IPS DF 6.9 (cell line): ENCODE measurements around the gene SNTG2.

Experiments
- DNase-seq: peaks from one replicate; pipeline ENCODE4 v3.0.0-alpha.2; 2013; ENCODE audit warnings: low read depth, low spot score
- H3K27ac ChIP-seq: one replicate; pipeline ENCODE4 v1.5.1; 2013; ENCODE audit warnings: low read length, control low read depth
- H3K27me3 ChIP-seq: 2 replicates; pipeline ENCODE4 v1.6.1; 2013; ENCODE audit warnings: mild to moderate bottlenecking, low read length; ENCODE audit not compliant: control insufficient read depth, insufficient read depth
- H3K36me3 ChIP-seq: 2 replicates; pipeline ENCODE4 v1.6.1; 2013; ENCODE audit warnings: low read length; ENCODE audit not compliant: control insufficient read depth, insufficient read depth
- H3K4me1 ChIP-seq: 2 replicates; pipeline ENCODE4 v1.6.1; 2013; ENCODE audit warnings: low read length; ENCODE audit not compliant: control insufficient read depth, insufficient read depth
- H3K4me3 ChIP-seq: 2 replicates; pipeline ENCODE4 v1.5.1; 2013; ENCODE audit warnings: mild to moderate bottlenecking, low read length
- H3K9me3 ChIP-seq: 2 replicates; pipeline ENCODE4 v1.6.1; 2013; ENCODE audit warnings: low read length, inconsistent platforms; ENCODE audit not compliant: control insufficient read depth, insufficient read depth
- WGBS: extraction: QIAGEN DNeasy Blood & Tissue Kit; methylation state at CpG from one replicate; pipeline ENCODE4 v1.1.7; 2013; ENCODE audit warnings: mixed read lengths, missing lambda C conversion rate; ENCODE audit not compliant: insufficient read length, insufficient coverage; 5-methylcytosine and 5-hydroxymethylcytosine counted together

SNTG2 gene

DNA sequence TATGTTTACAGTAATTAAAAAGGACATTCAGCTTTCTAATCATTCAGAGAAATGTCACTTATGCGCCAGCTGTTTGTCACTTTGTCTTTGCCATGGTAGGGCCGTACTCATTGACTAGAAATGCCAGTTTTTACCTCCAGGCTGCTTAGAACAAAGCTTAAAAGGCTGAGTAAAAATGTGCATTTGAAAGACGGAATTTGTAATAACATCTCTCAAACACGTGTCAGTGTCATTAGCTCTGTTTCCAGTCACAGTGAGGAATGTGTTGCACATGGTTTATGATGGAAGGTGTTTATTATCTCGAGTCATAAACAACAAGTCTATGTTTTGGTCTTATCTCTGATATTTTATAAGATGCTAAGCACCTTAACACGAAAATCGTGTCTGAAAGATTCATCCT is 118.2 kb downstream of the SNTG2 start:
- no peaks in the 10 kb centered on the region for H3K27me3 ChIP-seq
- DNase-seq: no peak
- no CpG with 5 or more reads among the region's 7 CpGs for WGBS

DNA sequence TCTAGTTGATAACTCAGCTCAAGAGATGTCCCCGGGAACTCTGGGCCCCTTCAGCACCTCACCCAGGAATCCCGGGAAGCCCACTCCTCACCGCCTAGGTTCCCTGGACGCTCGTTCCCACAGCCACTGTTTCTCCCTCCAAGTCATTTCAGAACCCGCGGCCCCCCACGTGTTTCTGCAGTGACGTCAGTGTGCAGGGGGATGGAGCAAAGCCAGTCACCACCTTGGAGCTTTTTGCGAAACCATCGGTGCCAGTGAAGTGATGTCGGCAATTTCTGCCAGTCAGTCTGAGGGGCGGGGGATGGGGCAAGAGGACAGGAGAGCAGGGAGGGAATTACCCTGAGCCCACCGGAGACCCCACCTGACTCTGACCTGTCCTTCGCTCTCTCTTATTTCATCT is 119.2 kb downstream of the SNTG2 start:
- H3K4me1 ChIP-seq: no peaks in the 10 kb centered on the region
- WGBS: no CpG with 5 or more reads among the region's 15 CpGs
- no peak overlapping the region for H3K4me3 ChIP-seq
- no peak for DNase-seq
- H3K36me3 ChIP-seq: no peaks in the 10 kb centered on the region
- H3K9me3 ChIP-seq: no peaks in the 10 kb centered on the region
- no peak overlapping the region for H3K27ac ChIP-seq
- no peaks in the 10 kb centered on the region for H3K27me3 ChIP-seq

More for the DNA sequence above, 118.2 kb downstream of the SNTG2 start:
- Histone ChIP-seq H3K4me1 (no peaks in the 10 kb centered on the region), H3K36me3 (no peaks in the 10 kb centered on the region), H3K27ac (no peak overlapping the region), H3K4me3 (no peak overlapping the region), H3K9me3 (no peaks in the 10 kb centered on the region)

DNA sequence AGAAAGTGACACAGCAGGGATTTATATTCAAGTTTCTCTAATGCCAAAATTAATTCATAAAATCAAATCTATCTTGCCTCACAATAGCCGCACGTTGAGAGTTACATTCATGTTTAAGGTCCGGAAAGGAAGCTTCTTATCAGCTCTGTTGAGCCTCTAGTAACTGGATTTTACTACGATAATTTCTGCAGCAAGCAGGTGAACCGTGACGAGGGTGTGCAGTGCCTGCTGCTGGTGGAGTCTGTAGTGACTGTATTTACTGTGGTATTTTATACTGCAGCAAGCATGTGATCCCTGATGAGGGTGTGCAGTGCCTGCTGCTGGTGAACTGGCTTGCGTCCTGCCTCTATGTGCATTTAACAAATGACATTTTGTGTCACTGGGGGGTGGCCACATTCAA is 120.0 kb downstream of the SNTG2 start:
- Histone ChIP-seq H3K27me3 (no peaks in the 10 kb centered on the region), H3K4me1 (no peaks in the 10 kb centered on the region; the same call in 1 of the 2 replicates), H3K9me3 (no peaks in the 10 kb centered on the region), H3K36me3 (no peaks in the 10 kb centered on the region), H3K27ac (no peak overlapping the region), H3K4me3 (no peak overlapping the region)
- DNase-seq: no peak
- no CpG with 5 or more reads among the region's 7 CpGs for WGBS

GRCh38 chr2:1071650-1072049 is 121.0 kb downstream of the SNTG2 start:
- WGBS: no CpG with 5 or more reads among the region's 3 CpGs

DNA sequence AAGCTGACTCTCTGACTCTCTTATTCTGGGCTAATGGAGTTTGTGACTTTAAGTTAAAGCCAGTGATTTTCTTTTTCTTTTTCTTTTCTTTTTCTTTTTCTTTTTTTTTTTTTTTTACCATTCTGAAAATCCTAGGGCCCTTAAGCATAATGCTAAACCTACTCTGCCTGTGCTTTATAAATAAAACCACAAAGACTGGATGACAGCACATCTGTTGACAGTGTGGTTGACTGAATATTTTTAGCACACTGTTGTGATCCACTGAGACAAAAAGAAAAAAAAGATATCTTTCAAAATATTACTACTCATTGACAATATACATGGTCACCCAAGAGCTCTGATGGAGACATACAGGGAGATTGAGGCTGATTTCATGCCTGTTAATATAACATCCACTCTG is 121.6 kb downstream of the SNTG2 start:
- no peaks in the 10 kb centered on the region for H3K9me3 ChIP-seq
- H3K27ac ChIP-seq: no peak overlapping the region
- no peak for DNase-seq
- no peaks in the 10 kb centered on the region; the same call in 1 of the 2 replicates for H3K4me1 ChIP-seq
- no peaks in the 10 kb centered on the region for H3K36me3 ChIP-seq
- no peak overlapping the region for H3K4me3 ChIP-seq
- no peaks in the 10 kb centered on the region for H3K27me3 ChIP-seq

More at GRCh38 chr2:1071650-1072049, 121.0 kb downstream of the SNTG2 start:
- Histone ChIP-seq H3K4me1 (no peaks in the 10 kb centered on the region; the same call in 1 of the 2 replicates), H3K9me3 (no peaks in the 10 kb centered on the region), H3K4me3 (no peak overlapping the region), H3K36me3 (no peaks in the 10 kb centered on the region), H3K27ac (no peak overlapping the region), H3K27me3 (no peaks in the 10 kb centered on the region)
- DNase-seq: no peak

- Histone ChIP-seq H3K4me3 (no peak overlapping the region), H3K4me1 (no peaks in the 10 kb centered on the region; the same call in 1 of the 2 replicates), H3K36me3 (no peaks in the 10 kb centered on the region), H3K9me3 (no peaks in the 10 kb centered on the region), H3K27me3 (no peaks in the 10 kb centered on the region), H3K27ac (no peak overlapping the region)
- WGBS: no CpG with 5 or more reads among the region's 9 CpGs
- no peak for DNase-seq
Measured at GRCh38 chr2:1077911-1078310, 127.3 kb downstream of the SNTG2 start.

DNA sequence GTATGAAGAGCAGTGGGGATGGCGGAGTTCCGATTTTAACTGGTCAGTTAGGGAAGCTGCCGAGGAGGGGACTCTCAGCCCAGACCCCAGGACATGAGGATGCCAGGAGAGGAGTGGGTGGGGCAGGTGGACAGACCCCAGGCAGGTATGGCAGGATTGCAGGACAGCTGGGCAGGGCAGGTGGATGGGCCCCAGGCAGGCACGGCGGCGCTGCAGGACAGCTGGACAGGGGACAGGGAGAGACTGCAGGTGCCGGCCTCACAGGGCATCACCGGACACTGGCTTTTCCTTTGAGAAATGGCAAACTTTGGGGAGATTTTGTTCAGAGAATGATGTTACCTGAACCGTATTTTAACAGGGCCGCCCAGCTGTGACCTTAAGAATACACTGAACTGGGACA is 127.7 kb downstream of the SNTG2 start:
- Histone ChIP-seq H3K27me3 (no peaks in the 10 kb centered on the region), H3K27ac (no peak overlapping the region), H3K4me1 (no peaks in the 10 kb centered on the region; the same call in 1 of the 2 replicates), H3K36me3 (no peaks in the 10 kb centered on the region), H3K9me3 (no peaks in the 10 kb centered on the region), H3K4me3 (no peak overlapping the region)
- DNase-seq: no peak
- no CpG with 5 or more reads among the region's 10 CpGs for WGBS

DNA sequence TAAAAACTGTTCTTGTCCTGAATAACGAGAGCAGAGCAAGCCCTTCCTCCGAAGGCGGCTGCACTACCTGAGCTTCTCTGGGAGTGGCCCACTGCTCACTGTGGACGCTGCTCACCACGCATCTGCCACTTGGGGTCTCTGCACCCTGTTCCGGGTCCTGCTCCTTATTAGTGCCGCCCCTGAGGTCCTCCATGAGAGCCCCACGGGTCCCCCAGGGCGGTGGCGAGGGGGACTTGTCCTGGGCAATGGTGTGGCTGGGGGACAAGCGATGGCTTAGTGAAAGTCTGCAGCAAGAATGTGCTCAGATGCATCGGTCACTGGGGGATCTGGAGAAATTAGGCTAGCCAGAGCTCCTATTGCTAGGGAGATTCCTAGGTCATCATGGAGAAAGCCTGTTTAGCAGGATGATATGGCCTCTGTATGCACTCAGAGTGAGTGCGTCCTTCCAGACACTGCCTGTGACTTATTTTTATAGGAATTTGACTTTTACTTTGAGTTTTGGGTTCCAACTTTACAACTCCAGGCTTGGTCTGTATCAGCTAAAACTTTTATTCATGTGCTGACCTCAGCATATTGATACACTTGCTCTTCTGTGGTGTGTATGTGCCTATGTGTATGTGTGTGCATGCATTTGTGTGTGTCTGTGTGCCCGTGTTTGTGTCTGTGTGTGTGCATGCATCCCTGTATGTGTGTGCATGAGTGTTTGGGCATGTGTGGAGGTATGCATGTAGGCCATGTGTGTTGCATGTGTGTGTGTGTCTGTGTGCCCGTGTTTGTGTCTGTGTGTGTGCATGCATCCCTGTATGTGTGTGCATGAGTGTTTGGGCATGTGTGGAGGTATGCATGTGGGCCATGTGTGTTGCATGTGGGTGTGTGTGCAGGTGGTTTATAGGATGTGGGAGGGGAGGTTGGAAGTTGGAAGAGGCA is 129.5 kb downstream of the SNTG2 start:
- no peaks in the 10 kb centered on the region for H3K9me3 ChIP-seq
- no peak overlapping the region for H3K27ac ChIP-seq
- H3K4me1 ChIP-seq: no peaks in the 10 kb centered on the region; the same call in 1 of the 2 replicates
- no peaks in the 10 kb centered on the region for H3K36me3 ChIP-seq
- H3K4me3 ChIP-seq: no peak overlapping the region
- WGBS: no CpG with 5 or more reads among the region's 15 CpGs
- no peaks in the 10 kb centered on the region for H3K27me3 ChIP-seq
- no peak for DNase-seq

GRCh38 chr2:1081451-1082225 is 131.0 kb downstream of the SNTG2 start:
- no peaks in the 10 kb centered on the region for H3K9me3 ChIP-seq
- DNase-seq: no peak
- no peaks in the 10 kb centered on the region for H3K27me3 ChIP-seq
- H3K36me3 ChIP-seq: no peaks in the 10 kb centered on the region; the same call in 1 of the 2 replicates
- H3K4me1 ChIP-seq: no peaks in the 10 kb centered on the region
- no CpG with 5 or more reads among the region's 14 CpGs for WGBS
- no peak overlapping the region for H3K27ac ChIP-seq
- no peak overlapping the region for H3K4me3 ChIP-seq

DNA sequence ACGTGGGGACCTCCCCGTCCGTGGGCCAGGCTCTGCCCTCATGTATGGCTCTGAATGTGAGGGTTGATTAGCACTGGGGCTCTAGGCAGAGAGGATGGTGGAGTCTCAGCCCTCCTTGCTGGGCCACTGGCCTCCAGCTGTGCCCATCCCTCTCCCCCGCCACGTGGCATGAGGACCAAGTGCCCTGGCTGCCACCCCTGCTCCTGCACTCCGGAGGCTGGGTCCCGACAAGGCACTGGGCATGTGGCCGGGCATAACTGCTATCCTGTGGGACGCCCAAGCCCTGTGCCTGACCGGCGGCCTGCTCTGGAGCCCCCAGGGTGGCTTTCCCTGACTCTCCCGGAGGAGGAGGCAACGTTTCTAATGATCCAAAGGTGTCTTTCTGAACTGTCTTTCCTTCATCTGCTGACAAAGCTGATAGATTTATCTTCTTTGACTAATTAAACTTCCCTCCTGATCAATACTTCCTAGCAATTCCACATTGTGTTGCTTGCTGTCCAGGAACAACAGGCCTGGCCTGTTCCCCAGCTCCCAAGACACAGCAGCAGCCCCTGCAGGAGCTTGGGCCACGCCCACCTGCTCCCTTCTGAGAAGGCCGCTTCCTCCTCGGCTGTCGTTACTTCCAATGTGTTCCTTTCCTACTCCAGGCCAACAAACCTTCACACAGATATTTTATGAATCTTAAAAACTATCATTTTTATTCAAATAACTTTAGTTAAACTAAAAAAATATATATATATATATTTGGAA is 132.0 kb downstream of the SNTG2 start:
- Histone ChIP-seq H3K4me1 (no peaks in the 10 kb centered on the region), H3K36me3 (no peaks in the 10 kb centered on the region; the same call in 1 of the 2 replicates), H3K9me3 (no peaks in the 10 kb centered on the region), H3K27me3 (no peaks in the 10 kb centered on the region), H3K4me3 (no peak overlapping the region), H3K27ac (no peak overlapping the region)
- no CpG with 5 or more reads among the region's 17 CpGs for WGBS
- DNase-seq: no peak
